Activated CD8-positive, alpha-beta memory T cell treated with anti-CD3 and anti-CD28 coated beads for 1 hour (primary cell): ENCODE data around the gene SENP6.
"Not testable (repeated sequence)": the region's sequence is repeated elsewhere in the genome, so short reads cannot be mapped to it uniquely, and the experiment has no call there.

Experiments used
- DNase-seq, 2 donors: peaks; one replicate each; pipeline ENCODE4 v3.0.0-alpha.2; 2020; ENCODE audit warnings: low read depth in 1 of 2; ENCODE audit errors: extremely low read depth in 1 of 2

The SENP6 gene

GRCh38 chr6:75608956-75609533, 7.4 kb downstream of the SENP6 start:
- DNase-seq = no peak

- no peak for DNase-seq
These were observed 8.2 kb downstream of the SENP6 start for GRCh38 chr6:75609639-75610590.

GRCh38 chr6:75611011-75611701, 9.5 kb downstream of the SENP6 start:
- no peak for DNase-seq

GRCh38 chr6:75611702-75612375, 10.2 kb downstream of the SENP6 start:
- DNase-seq = no peak

- no peak for DNase-seq
These were observed 10.8 kb downstream of the SENP6 start for GRCh38 chr6:75612434-75612833.

- no peak for DNase-seq
These were observed 11.4 kb downstream of the SENP6 start for GRCh38 chr6:75613056-75613501.

GRCh38 chr6:75618437-75618836, 16.8 kb downstream of the SENP6 start:
- DNase-seq = no peak

- DNase-seq = no peak
These were observed 17.7 kb downstream of the SENP6 start for GRCh38 chr6:75619230-75619899.

GRCh38 chr6:75620381-75621304, 19.0 kb downstream of the SENP6 start:
- DNase-seq = no peak

- no peak for DNase-seq
These were observed 20.2 kb downstream of the SENP6 start for GRCh38 chr6:75621846-75622245.

- no peak for DNase-seq
These were observed 21.8 kb downstream of the SENP6 start for GRCh38 chr6:75623491-75623890.

- no peak for DNase-seq
These were observed 22.7 kb downstream of the SENP6 start for GRCh38 chr6:75624335-75624734.

- no peak for DNase-seq
These were observed 23.3 kb downstream of the SENP6 start for GRCh38 chr6:75624988-75625387.

- no peak for DNase-seq
These were observed 24.9 kb downstream of the SENP6 start for GRCh38 chr6:75626561-75626960.

GRCh38 chr6:75627708-75628107, 26.0 kb downstream of the SENP6 start:
- not testable (repeated sequence) for DNase-seq

GRCh38 chr6:75631859-75632635, 30.4 kb downstream of the SENP6 start:
- DNase-seq = no peak

- no peak for DNase-seq
These were observed 31.4 kb downstream of the SENP6 start for GRCh38 chr6:75633045-75633444.

GRCh38 chr6:75642311-75642710, 40.6 kb downstream of the SENP6 start:
- DNase-seq = no peak

- DNase-seq = no peak
These were observed 41.5 kb downstream of the SENP6 start for GRCh38 chr6:75643173-75643572.
